B cell (primary cell): ENCODE measurements around the gene AUTS2. TPM values are rescaled to one million over a fixed set of nuclear protein-coding genes. Genes with fewer than 3 reads are reported as not detected.

Experiments
- ATAC-seq: fragments of 200-7000 bp; cut with Tn5 transposase; one replicate; pipeline ENCODE4 v1.10.0; 2021; ENCODE audit warnings: low read depth, mild to moderate bottlenecking, moderate number of reproducible peaks, moderate library complexity
- CTCF ChIA-PET: fragments of 350-600 bp; sonication (Branson Sonifier 250); formaldehyde crosslinking; loops from one replicate; lab custom pipeline; 2021; ENCODE audit warnings: antibody characterized with exemption, inconsistent platforms; lab: Charles Lee
- POLR2A ChIA-PET: fragments of 350-600 bp; sonication (Branson Sonifier 250); formaldehyde crosslinking; loops from one replicate; lab custom pipeline; 2021; ENCODE audit warnings: antibody characterized with exemption; lab: Charles Lee
- DNase-seq: peaks from one replicate; pipeline ENCODE4 v3.0.0; 2013
- H2AFZ ChIP-seq: 2 replicates; pipeline ENCODE4 v1.6.1; 2012; ENCODE audit warnings: mild to moderate bottlenecking, low read depth, low read length; ENCODE audit not compliant: insufficient read depth, poor library complexity, severe bottlenecking
- H3K27ac ChIP-seq, 2 donors: 1 replicate in 1 of 2; 2 replicates in 1 of 2; pipeline ENCODE4 v1.5.1; 2012 to 2013; ENCODE audit warnings: low read length in 2 of 2, mild to moderate bottlenecking in 2 of 2, moderate library complexity in 1 of 2
- H3K27me3 ChIP-seq, 4 experiments: fragments of 200-600 bp in 1 of 4; sonication (generic) in 1 of 4; replicated peaks in 1 of 4; 1 replicate in 2 of 4; 2 replicates in 2 of 4; pipeline versions ENCODE4 v1.6.1 to v1.7.0; 2013 to 2016; ENCODE audit warnings: low read length in 3 of 4, mild to moderate bottlenecking in 2 of 4, mixed read lengths in 1 of 4, moderate library complexity in 1 of 4; ENCODE audit not compliant: insufficient read depth in 4 of 4, control insufficient read depth in 3 of 4; ENCODE audit errors: control extremely low read depth in 1 of 4
- H3K36me3 ChIP-seq, 2 experiments: replicated peaks in 1 of 2; 1 replicate in 1 of 2; 2 replicates in 1 of 2; pipeline versions ENCODE4 v1.6.1 to v1.7.1; 2013; ENCODE audit warnings: low read length in 1 of 2; ENCODE audit not compliant: insufficient read depth in 2 of 2, control insufficient read depth in 1 of 2; ENCODE audit errors: control extremely low read depth in 1 of 2, extremely low read depth in 1 of 2
- H3K4me1 ChIP-seq, 2 donors: fragments of 200-600 bp in 1 of 2; sonication (generic) in 1 of 2; 1 replicate in 1 of 2; 2 replicates in 1 of 2; pipeline versions ENCODE4 v1.5.1 to v1.6.1; 2013 to 2017; ENCODE audit warnings: low read length in 2 of 2; ENCODE audit not compliant: control insufficient read depth in 2 of 2, insufficient read depth in 2 of 2
- H3K4me2 ChIP-seq: replicated peaks from 2 replicates; pipeline ENCODE3; 2012; ENCODE audit warnings: mild to moderate bottlenecking, low read depth, low read length; ENCODE audit not compliant: poor library complexity, severe bottlenecking
- H3K4me3 ChIP-seq, 5 experiments: fragments of 200-600 bp in 1 of 5; sonication (generic) in 1 of 5; 1 replicate in 3 of 5; 2 replicates in 2 of 5; pipeline versions ENCODE4 v1.5.1 to v1.7.0; 2011 to 2016; ENCODE audit warnings: low read length in 4 of 5, mild to moderate bottlenecking in 4 of 5, low read depth in 2 of 5, control low read depth in 1 of 5, moderate library complexity in 1 of 5; ENCODE audit not compliant: insufficient read depth in 1 of 5; ENCODE audit errors: control extremely low read depth in 1 of 5, extremely low read depth in 1 of 5
- H3K79me2 ChIP-seq: fragments of 200-600 bp; sonication (generic); one replicate; pipeline ENCODE4 v1.6.0; 2016; ENCODE audit warnings: low read length; ENCODE audit not compliant: control insufficient read depth, insufficient read depth
- H3K9ac ChIP-seq: fragments of 200-600 bp; sonication (generic); 2 replicates; pipeline ENCODE4 v1.6.1; 2017; ENCODE audit warnings: mild to moderate bottlenecking, low read length, moderate library complexity
- H3K9me3 ChIP-seq, 3 donors: one replicate each; pipeline versions ENCODE4 v1.6.1 to v1.7.1; 2013; ENCODE audit warnings: low read length in 2 of 3; ENCODE audit not compliant: control insufficient read depth in 2 of 3, insufficient read depth in 1 of 3; ENCODE audit errors: control extremely low read depth in 1 of 3
- H4K20me1 ChIP-seq: 2 replicates; pipeline ENCODE4 v1.6.0; 2012; ENCODE audit warnings: mild to moderate bottlenecking, low read length; ENCODE audit not compliant: insufficient read depth, control insufficient read depth, poor library complexity, severe bottlenecking
- H3K27ac Mint-ChIP-seq: one replicate; pipeline ENCODE4 v1.8.0; 2021; ENCODE audit warnings: mixed read lengths
- H3K27me3 Mint-ChIP-seq: one replicate; pipeline ENCODE4 v1.8.0; 2021; ENCODE audit warnings: mixed read lengths
- H3K4me1 Mint-ChIP-seq: one replicate; pipeline ENCODE4 v1.8.0; 2021; ENCODE audit warnings: mixed read lengths
- H3K4me3 Mint-ChIP-seq: one replicate; pipeline ENCODE4 v1.8.0; 2021; ENCODE audit warnings: mixed read lengths
- H3K9me3 Mint-ChIP-seq: one replicate; pipeline ENCODE4 v1.8.0; 2022; ENCODE audit warnings: mixed read lengths; ENCODE audit not compliant: insufficient read depth
- CTCF ChIP-seq: fragments of 200-600 bp; IDR thresholded peaks from one replicate; pipeline ENCODE4 v1.8.0; 2022; ENCODE audit warnings: antibody characterized with exemption, mild to moderate bottlenecking
- EZH2 ChIP-seq: IDR thresholded peaks from 2 replicates; pipeline ENCODE4 v1.6.1; 2012; ENCODE audit warnings: borderline replicate concordance, low read depth, mild to moderate bottlenecking, moderate library complexity, low read length; ENCODE audit not compliant: insufficient read depth, poor library complexity, severe bottlenecking
- WGBS: methylation state at CpG from one replicate; pipeline ENCODE4 v1.1.5; 2013; ENCODE audit warnings: missing lambda C conversion rate; ENCODE audit not compliant: insufficient coverage; 5-methylcytosine and 5-hydroxymethylcytosine counted together
- intact Hi-C: fragments of 100-400 bp; cut with micrococcal nuclease; formaldehyde crosslinking; loops from one replicate; pipeline ENCODE4 v1.10.0; 2022
- polyA plus RNA-seq: library from polyadenylated mRNA; depleted of rRNA; stranded (reverse); fragments of >200 nt; gene quantifications from 2 replicates; pipeline ENCODE4 v1.2.3, GENCODE V29; 2012
- total RNA-seq, 2 donors: library from RNA; stranded (reverse); fragments of 120-200 nt in 1 of 2; gene quantifications; 1 replicate in 1 of 2; 2 replicates in 1 of 2; pipeline versions ENCODE4 v1.2.3 to v1.2.4, GENCODE V29; 2013 to 2022

The AUTS2 gene
- total and polyA plus RNA-seq, 2 donors (not counting 1 experiment from before 2014, with no cell fraction given), result 22.3 to 35.0 TPM

GRCh38 chr7:69564454-69565417 is 33.5 kb upstream of the AUTS2 start:
- Histone ChIP-seq H3K9ac (no peak overlapping the region), H3K27ac (no peak overlapping the region), H2AFZ (no peak overlapping the region), H3K4me3 (no peak overlapping the region), H3K4me2 (no peak overlapping the region), H3K4me1 (no peaks in the 10 kb centered on the region), H3K9me3 (no peaks in the 10 kb centered on the region), H3K36me3 (no peaks in the 10 kb centered on the region), H4K20me1 (no peaks in the 10 kb centered on the region), H3K79me2 (no peaks in the 10 kb centered on the region), H3K27me3 (no peaks in the 10 kb centered on the region)
- CTCF ChIA-PET, result no interaction called here
- Mint-ChIP-seq H3K4me1 (no peaks in the 10 kb centered on the region), H3K27me3 (peaks cover 11% of the 10 kb centered on the region), H3K9me3 (no peaks in the 10 kb centered on the region), H3K27ac (no peak overlapping the region), H3K4me3 (no peak overlapping the region)
- TF ChIP-seq CTCF (no peak), EZH2 (no peak)
- WGBS, result 59% methylated on average over 3 of the region's 7 CpGs
- no peak for ATAC-seq
- intact Hi-C loops, result no loop called here
- DNase-seq, result no peak
- POLR2A ChIA-PET, result no interaction called here

GRCh38 chr7:69567800-69568199 is 30.5 kb upstream of the AUTS2 start:
- DNase-seq (no peak), ATAC-seq (no peak)
- Histone ChIP-seq H3K9me3 (no peaks in the 10 kb centered on the region), H3K79me2 (no peaks in the 10 kb centered on the region), H2AFZ (no peak overlapping the region), H4K20me1 (no peaks in the 10 kb centered on the region), H3K36me3 (no peaks in the 10 kb centered on the region), H3K27ac (no peak overlapping the region), H3K4me2 (no peak overlapping the region), H3K27me3 (no peaks in the 10 kb centered on the region), H3K4me1 (no peaks in the 10 kb centered on the region), H3K9ac (no peak overlapping the region), H3K4me3 (no peak overlapping the region)
- CTCF ChIA-PET, result interaction anchor here (0.6 kb wide), 1 partner anchor 98 kb away, joined by 3 read pairs; no protein-coding TSS in a partner anchor
- WGBS, result no CpG with 5 or more reads among the region's 2 CpGs
- peaks cover 8% of the 10 kb centered on the region for H3K27me3 Mint-ChIP-seq
- peaks cover 3% of the 10 kb centered on the region for H3K4me1 Mint-ChIP-seq
- intact Hi-C loops, result no loop called here
- TF ChIP-seq CTCF, result no peak
- TF ChIP-seq EZH2, result no peak
- H3K27ac Mint-ChIP-seq, result no peak overlapping the region
- no peaks in the 10 kb centered on the region for H3K9me3 Mint-ChIP-seq
- H3K4me3 Mint-ChIP-seq, result no peak overlapping the region
- POLR2A ChIA-PET, result no interaction called here
